ENCODE measurements around the gene RAB1B. TPM values are rescaled to one million over a fixed set of nuclear protein-coding genes. Genes with fewer than 3 reads are reported as not detected.

Gene RAB1B
- 49.6 and 64.0 TPM in 2 replicates for total RNA-seq

DNA sequence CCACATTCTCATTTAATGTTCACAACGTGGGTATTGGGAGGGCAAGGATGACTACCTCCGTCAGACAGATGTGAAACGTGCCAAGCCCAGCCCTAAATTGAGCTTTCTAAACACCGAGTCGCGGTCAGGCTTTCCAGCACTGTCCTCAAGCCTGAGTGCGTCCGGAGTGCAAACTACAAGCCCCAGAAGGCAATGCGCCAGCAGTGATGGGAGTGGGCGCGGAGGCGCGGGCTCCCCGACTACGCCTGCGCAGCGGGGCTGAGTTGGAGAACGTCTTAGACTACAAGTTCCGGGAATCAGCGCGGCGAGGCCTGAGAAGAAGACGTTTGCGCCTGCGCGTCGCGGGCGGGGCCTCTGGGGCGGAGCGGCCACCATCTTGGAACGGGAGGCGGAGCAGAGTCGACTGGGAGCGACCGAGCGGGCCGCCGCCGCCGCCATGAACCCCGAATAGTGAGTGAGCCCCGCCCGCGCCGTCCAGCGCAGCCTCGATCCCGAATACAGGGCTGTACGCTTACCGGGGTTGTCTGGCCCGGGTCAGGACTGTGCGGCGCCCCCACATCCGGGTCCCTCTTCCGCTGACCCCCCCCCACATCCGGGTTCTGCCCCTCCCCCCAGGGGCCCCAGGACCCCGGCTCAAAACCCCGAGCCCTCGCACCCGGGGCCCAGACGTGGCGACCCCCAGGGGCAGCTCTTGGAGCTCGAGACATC lies at the start of gene RAB1B:
Gene RAB1B (plus strand): TSS at position 396 of the 708 bp plus-strand sequence. CDS start 41 bp downstream, at position 437.

GRCh38 chr11:66277471-66278362 lies 9.3 kb downstream of the RAB1B start, which contains the start of gene CNIH2:
CNIH2 (plus strand) TSS chr11:66278175; CDS start chr11:66278457, 282 bp downstream.

DNA sequence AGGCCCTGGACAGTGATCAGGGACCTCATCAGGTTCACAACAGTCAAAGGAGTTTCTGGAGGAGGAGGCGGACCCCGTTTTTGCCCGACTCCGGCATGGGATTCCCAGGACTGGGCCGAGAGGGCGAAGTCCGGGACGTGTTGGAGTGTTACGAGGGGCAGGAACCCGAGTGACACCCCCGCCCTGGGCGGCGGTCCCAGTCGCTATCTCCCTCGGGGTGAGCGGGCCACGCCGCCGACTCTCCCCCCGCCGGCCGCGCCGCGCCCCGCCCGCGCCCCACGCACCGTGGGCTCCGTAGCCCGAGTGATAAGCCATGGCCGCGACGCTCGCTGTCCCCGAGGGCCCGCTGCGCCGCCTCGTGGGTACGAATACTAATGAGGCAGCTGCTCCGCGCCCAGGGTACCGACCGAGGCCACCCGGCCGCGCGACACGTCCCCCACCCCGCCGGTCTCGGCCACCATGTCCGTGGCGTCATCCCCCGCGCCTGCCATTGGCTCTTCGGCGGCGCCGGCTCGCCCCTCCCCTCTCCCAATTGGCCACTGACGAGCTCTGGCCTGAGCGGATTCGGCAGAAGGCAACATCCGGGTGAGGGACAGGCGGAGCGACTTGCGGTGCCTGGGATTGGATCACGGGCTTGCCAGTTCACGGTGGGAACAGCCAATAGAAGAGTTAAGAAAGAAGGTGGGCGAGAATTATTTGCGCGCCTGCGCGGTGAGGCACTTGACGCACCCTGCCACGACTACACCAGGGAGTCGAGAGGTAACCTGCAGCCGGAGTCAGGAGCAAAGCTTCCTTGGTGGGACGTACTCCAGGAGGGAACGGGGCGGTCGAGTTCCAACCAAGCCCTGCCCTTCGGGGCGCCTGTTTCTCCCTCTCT lies 20.5 kb downstream of the RAB1B start, which contains the start of gene YIF1A:
Gene YIF1A (minus strand): TSS at position 473 of the 877 bp plus-strand sequence. CDS start 158 bp downstream, at position 315.

DNA sequence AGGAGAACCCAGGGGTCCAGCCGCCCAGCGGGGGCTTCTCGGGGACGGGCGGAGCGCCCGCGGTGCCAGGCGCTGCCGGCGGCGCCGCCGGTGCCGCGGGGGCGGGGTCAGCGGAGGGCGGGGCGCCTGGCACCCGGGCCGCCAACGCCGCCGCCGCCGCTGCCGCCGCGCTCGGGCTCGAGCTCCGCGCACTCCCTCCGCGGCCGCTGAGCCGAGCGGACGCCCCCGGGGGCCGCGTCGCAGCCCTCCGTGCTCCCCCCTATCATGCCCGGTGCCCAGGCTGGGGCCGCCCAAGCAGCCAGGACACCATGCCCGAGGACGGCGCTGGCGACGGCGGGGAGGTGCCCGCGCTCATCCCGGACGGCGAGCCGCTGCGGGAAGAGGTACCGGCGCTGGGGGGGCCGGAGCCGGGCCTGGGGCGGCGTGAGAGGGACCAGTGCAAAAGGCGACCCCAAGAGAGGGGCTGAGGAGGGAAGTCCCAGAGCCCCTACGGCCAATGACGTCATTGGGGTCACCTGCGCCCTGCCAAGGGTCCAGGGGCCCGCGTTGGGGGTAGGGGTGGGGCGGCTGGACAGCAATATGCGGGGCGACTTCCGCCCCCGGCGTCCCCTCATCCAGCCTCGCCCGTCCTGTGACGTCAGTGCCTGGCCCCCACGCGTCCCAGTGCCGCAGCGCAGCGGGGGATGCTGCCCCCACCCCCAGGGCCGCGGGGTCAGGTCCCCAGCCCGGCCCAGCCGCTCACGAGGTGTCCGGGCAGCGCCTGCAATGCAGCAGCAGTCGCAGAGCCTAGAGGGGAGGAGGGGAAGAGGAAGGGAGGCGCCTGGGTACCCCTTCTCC lies 23.5 kb downstream of the RAB1B start, which contains the start of gene TMEM151A:
Gene TMEM151A (plus strand): TSS at position 189 of the 837 bp plus-strand sequence. CDS start 120 bp downstream, at position 309.

DNA sequence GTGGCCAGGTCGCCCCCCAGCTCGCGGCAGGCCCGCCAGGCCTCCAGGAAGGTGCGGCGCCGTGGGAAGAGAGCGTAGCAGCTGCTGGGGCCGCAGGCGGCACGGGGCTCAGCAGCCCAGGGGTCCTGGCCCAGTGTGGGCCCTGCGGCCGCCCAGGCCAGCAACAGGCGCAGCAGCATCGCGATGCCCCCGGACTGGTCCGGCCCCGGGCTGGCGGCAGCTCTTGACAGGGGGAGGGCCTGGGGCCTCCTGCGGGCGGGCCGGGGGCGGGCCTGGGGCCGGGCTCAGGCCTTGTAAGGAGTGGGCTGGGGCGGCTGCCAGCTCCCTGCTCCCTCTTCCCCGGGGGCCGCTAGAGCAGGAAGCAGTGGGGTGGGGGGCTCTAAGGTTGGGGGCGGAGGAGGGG lies 48.4 kb downstream of the RAB1B start, which contains the start of gene CD248:
Gene CD248 (minus strand): TSS at position 196 of the 403 bp plus-strand sequence. CDS start 17 bp downstream, at position 179.

Other genes with a start within 250 kb of the RAB1B start
- gene CATSPER1, start 242.2 kb upstream of the RAB1B start, total RNA-seq, result under 0.01 TPM in 1 of 2 replicates, not detected in the other
- gene GAL3ST3, start 219.5 kb upstream of the RAB1B start, total RNA-seq, result under 0.01 TPM in 1 of 2 replicates, not detected in the other
- gene SF3B2, start 216.3 kb upstream of the RAB1B start, total RNA-seq, result 101 and 103 TPM in 2 replicates
- 22.5 and 39.4 TPM in 2 replicates for gene PACS1, start 198.4 kb upstream of the RAB1B start, total RNA-seq
- 14.2 and 16.7 TPM in 2 replicates for gene KLC2, start 10.9 kb upstream of the RAB1B start, total RNA-seq
- 0.17 TPM in 1 of 2 replicates, not detected in the other for gene CNIH2, start 9.5 kb downstream of the RAB1B start, total RNA-seq
- gene YIF1A, start 20.5 kb downstream of the RAB1B start, total RNA-seq, result 164 and 174 TPM in 2 replicates
- gene TMEM151A, start 23.3 kb downstream of the RAB1B start, total RNA-seq, result 0.09 and 0.16 TPM in 2 replicates
- gene CD248, start 48.4 kb downstream of the RAB1B start, total RNA-seq, result 168 and 193 TPM in 2 replicates
- gene RIN1, start 67.8 kb downstream of the RAB1B start, total RNA-seq, result 15.4 and 28.7 TPM in 2 replicates
- gene BRMS1, start 76.5 kb downstream of the RAB1B start, total RNA-seq, result 44.8 and 49.3 TPM in 2 replicates
- gene B4GAT1, start 79.0 kb downstream of the RAB1B start, total RNA-seq, result 24.6 and 41.6 TPM in 2 replicates
- 0.17 and 0.47 TPM in 2 replicates for gene SLC29A2, start 103.1 kb downstream of the RAB1B start, total RNA-seq
- not detected in 2 replicates for gene NPAS4, start 152.4 kb downstream of the RAB1B start, total RNA-seq
- gene MRPL11, start 170.2 kb downstream of the RAB1B start, total RNA-seq, result 27.6 and 34.5 TPM in 2 replicates
- gene PELI3, start 198.3 kb downstream of the RAB1B start, total RNA-seq, result 13.6 and 18.8 TPM in 2 replicates
- 31.9 and 42.6 TPM in 2 replicates for gene DPP3, start 211.8 kb downstream of the RAB1B start, total RNA-seq
- 21.9 and 36.9 TPM in 2 replicates for gene BBS1, start 242.0 kb downstream of the RAB1B start, total RNA-seq